Right atrium auricular region (tissue), 2 donors: ENCODE results near the gene MT1G. TPM values are rescaled to one million over a fixed set of nuclear protein-coding genes. Genes with fewer than 3 reads are reported as not detected.
A peak's percentile ranks its signal among the peaks of the same experiment; 100 is the strongest.

Experiments used
- DNase-seq: peaks from one replicate; pipeline ENCODE4 v3.0.0-alpha.2; 2019; ENCODE audit warnings: low spot score
- H3K27ac ChIP-seq, 2 donors: fragments of 200-600 bp; sonication (generic); 1 replicate in 1 of 2; 2 replicates in 1 of 2; pipeline ENCODE4 v1.5.1; 2016 to 2019
- H3K27me3 ChIP-seq, 2 donors: fragments of 200-600 bp; sonication (generic); one replicate each; pipeline versions ENCODE4 v1.5.1 to v1.6.0; 2017 to 2019
- H3K36me3 ChIP-seq: fragments of 200-600 bp; sonication (generic); one replicate; pipeline ENCODE4 v1.5.1; 2016
- H3K4me1 ChIP-seq, 2 donors: fragments of 200-600 bp; sonication (generic); one replicate each; pipeline versions ENCODE4 v1.5.1 to v1.6.0; 2017 to 2019
- H3K4me3 ChIP-seq, 2 donors: fragments of 200-600 bp; sonication (generic); 1 replicate in 1 of 2; 2 replicates in 1 of 2; pipeline ENCODE4 v1.5.1; 2017 to 2019; ENCODE audit warnings: mild to moderate bottlenecking in 1 of 2, moderate library complexity in 1 of 2
- H3K9me3 ChIP-seq, 2 donors: fragments of 200-600 bp; sonication (generic); one replicate each; pipeline ENCODE4 v1.5.1; 2019
- total RNA-seq, 2 donors: library from RNA; depleted of rRNA; stranded (reverse); fragments of >200 nt; gene quantifications; one replicate each; pipeline ENCODE4 v1.1.0, GENCODE V29; 2016
- TF ChIP-seq, protein P1 (sequence below), 2 donors: fragments of 200-600 bp; sonication (generic); IDR thresholded peaks; one replicate each; pipeline ENCODE4 v1.5.1; 2019; ENCODE audit warnings: antibody characterized with exemption in 2 of 2

The MT1G gene
- total RNA-seq, 2 donors from 2014 or later = 7.2 TPM; not detected in 1

- TF ChIP-seq, protein P1, sequence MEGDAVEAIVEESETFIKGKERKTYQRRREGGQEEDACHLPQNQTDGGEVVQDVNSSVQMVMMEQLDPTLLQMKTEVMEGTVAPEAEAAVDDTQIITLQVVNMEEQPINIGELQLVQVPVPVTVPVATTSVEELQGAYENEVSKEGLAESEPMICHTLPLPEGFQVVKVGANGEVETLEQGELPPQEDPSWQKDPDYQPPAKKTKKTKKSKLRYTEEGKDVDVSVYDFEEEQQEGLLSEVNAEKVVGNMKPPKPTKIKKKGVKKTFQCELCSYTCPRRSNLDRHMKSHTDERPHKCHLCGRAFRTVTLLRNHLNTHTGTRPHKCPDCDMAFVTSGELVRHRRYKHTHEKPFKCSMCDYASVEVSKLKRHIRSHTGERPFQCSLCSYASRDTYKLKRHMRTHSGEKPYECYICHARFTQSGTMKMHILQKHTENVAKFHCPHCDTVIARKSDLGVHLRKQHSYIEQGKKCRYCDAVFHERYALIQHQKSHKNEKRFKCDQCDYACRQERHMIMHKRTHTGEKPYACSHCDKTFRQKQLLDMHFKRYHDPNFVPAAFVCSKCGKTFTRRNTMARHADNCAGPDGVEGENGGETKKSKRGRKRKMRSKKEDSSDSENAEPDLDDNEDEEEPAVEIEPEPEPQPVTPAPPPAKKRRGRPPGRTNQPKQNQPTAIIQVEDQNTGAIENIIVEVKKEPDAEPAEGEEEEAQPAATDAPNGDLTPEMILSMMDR (IDR thresholded peaks at IDR 0.05) = no peak
- no peak overlapping the region for H3K4me3 ChIP-seq
- H3K27ac ChIP-seq = no peak overlapping the region
- no peaks in the 10 kb centered on the region for H3K36me3 ChIP-seq
- no peaks in the 10 kb centered on the region for H3K4me1 ChIP-seq
- DNase-seq = no peak
- H3K27me3 ChIP-seq = no peaks in the 10 kb centered on the region
- no peaks in the 10 kb centered on the region for H3K9me3 ChIP-seq
These were observed 22.7 kb upstream of the MT1G start for GRCh38 chr16:56690420-56691122.

DNA sequence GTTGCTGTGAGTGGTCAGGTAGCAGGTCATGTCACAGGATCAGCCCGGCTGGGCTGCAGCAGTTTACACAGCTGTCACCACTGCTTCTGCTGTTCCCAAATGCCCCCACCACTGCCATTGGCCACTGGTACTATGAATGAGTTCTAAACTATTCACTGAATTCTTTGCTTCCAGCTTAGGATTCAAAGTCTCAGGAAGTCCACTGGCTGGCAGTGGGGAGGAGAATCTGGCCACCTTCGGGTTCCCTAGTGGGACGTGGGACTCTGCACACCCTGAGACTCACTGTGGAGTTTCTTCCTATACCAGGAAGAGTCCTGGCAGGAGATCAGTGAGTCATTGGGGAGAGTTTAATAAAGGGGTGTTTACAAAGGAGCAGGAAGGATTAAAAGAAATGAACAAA lies 21.3 kb upstream of the MT1G start:
- Histone ChIP-seq H3K9me3 (no peaks in the 10 kb centered on the region), H3K27ac (no peak overlapping the region), H3K4me3 (no peak overlapping the region), H3K36me3 (peaks cover 2% of the 10 kb centered on the region), H3K27me3 (no peaks in the 10 kb centered on the region), H3K4me1 (peaks cover 0 to 12% of the 10 kb centered on the region in 2 donors)
- TF ChIP-seq, protein P1 (IDR thresholded peaks at IDR 0.05) = no peak
- DNase-seq = no peak

DNA sequence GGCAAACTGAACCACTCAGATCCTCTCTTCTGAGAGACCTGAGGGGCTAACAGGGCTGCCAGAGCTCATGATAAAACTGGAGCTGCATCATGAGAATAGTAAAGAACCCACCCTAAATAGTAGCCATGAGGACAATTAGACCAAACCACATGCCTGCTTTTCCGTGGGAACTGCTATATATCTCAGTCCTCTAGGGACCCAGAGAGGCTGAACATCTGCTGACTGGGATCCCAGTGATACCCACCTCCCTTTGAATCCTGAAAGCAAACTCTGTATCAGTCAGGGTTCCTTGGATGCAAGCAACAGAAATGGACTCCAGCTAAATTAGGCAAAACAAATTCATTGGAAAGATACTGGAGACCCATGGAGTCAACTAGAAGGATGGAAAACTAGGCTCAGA lies 20.9 kb upstream of the MT1G start:
- Histone ChIP-seq H3K4me3 (no peak overlapping the region), H3K27me3 (no peaks in the 10 kb centered on the region), H3K9me3 (no peaks in the 10 kb centered on the region), H3K36me3 (peaks cover 4% of the 10 kb centered on the region), H3K4me1 (peaks cover 0 to 15% of the 10 kb centered on the region in 2 donors), H3K27ac (no peak overlapping the region)
- no peak for DNase-seq
- TF ChIP-seq, protein P1 (IDR thresholded peaks at IDR 0.05) = no peak

GRCh38 chr16:56686758-56687157 lies 18.9 kb upstream of the MT1G start:
- TF ChIP-seq, protein P1 (IDR thresholded peaks at IDR 0.05) = no peak
- peaks cover 4% of the 10 kb centered on the region for H3K36me3 ChIP-seq
- peaks cover 0 to 29% of the 10 kb centered on the region in 2 donors for H3K4me1 ChIP-seq
- H3K27me3 ChIP-seq = no peaks in the 10 kb centered on the region
- no peak overlapping the region for H3K4me3 ChIP-seq
- H3K27ac ChIP-seq = no peak overlapping the region
- no peaks in the 10 kb centered on the region for H3K9me3 ChIP-seq
- DNase-seq = no peak

DNA sequence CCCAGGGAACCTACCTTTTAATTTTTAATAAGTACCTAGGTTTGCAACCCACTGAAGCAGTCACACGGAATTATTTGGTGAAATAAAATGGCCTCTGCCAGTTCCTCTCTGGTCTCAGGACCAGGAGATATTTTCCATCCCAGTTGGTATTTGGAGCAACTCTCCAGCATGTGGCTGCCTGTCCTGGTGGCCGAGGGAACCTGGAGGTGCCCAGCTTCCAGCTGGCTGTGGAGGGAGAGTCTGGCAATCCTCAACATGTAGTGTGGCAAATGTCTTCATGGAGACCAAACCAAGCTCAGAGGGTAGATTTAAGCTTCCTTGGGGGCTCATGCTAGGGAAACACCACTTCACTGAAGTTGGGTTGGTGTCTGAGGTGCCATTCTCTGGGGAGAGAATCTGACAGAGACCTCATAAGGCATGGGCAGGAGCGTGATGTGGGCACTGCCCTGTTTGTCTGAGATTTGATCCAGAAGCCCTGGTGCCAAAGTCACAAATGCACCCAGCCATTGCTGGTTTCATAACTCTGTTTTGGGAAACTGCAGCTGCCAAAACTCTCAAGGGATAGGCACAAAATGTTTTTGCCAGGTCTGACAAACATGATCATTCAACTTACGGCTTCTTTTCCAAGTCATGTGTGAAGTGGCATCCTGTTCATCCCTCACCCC lies 17.2 kb upstream of the MT1G start:
- Histone ChIP-seq H3K36me3 (peaks cover 4% of the 10 kb centered on the region), H3K27me3 (no peaks in the 10 kb centered on the region), H3K9me3 (no peaks in the 10 kb centered on the region), H3K4me3 (no peak overlapping the region), H3K27ac (peak overlapping the region; percentile 86 to 87), H3K4me1 (peaks cover 0 to 36% of the 10 kb centered on the region in 2 donors)
- TF ChIP-seq, protein P1 (IDR thresholded peaks at IDR 0.05) = no peak
- no peak for DNase-seq
